ENCODE results near the gene NTM. TPM values are rescaled to one million over a fixed set of nuclear protein-coding genes. Genes with fewer than 3 reads are reported as not detected.

Gene NTM

DNA sequence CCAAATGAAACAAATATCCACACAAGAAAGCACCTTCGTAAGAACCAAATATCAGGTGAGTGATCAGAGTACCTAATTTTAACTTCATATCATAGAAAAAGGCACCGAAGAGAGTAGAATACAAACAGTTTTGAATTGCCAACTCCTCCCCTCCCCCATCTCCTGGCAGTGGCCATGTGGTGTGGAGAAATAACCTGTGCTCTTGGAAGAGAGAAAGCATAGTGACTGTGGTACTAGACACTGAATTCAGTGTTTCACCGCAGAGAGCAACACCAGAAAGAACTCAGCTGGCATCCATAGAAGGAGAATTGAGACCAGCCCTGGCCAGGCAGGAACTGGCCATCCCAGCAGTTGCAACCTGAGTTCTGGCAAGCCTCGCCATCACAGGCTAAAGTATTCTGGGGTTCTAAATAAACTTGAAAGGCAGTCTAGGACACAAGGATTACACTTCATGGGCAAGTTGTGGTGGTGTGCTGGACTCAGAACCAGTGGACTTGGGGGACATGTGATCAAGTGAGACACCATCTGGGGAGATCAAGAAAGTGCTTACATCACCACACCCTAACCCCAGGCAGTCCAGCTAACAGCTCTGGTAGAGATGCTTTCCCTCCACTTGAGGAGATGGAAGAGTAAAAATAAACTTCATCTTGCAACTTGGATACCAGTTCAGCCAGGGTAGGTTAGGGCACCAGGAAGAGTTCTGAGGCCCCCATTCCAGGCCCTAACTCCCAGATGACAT, 1003.2 kb downstream of the NTM start:
- Histone ChIP-seq H3K9ac (ENCODE audit: low read depth, low read length) (no peak overlapping the region), H3K4me3 (ENCODE audit: low read length) (no peak overlapping the region), H3K27me3 (ENCODE audit: control insufficient read depth, insufficient read depth, low read length) (no peaks in the 10 kb centered on the region), H3K4me1 (ENCODE audit: control insufficient read depth, insufficient read depth, low read length) (no peaks in the 10 kb centered on the region), H3K36me3 (ENCODE audit: insufficient read depth, low read length) (no peaks in the 10 kb centered on the region), H3K9me3 (replicated peaks; ENCODE audit: low read length) (no peaks in the 10 kb centered on the region), H3K4me2 (ENCODE audit: low read length) (no peak overlapping the region)

DNA sequence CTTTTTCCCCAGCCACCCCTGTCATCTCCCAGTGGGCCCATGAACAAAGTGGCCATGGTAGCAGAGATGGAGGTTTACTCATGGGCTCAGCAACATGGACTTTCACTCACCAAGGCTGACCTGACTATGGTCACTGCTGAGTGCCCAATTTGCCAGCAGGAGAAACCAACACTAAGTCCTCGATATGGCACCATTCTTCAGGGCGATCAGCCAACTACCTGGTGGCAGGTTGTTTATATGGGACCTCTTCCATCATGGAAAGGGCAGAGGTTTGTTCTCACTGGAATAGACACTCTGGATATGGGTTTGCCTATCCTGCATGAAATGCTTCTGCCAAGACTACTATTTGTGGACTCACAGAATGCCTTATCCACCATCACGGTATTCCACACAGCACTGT, 1009.1 kb downstream of the NTM start:
- H3K9me3 ChIP-seq (replicated peaks; ENCODE audit: low read length), result no peaks in the 10 kb centered on the region
- no peak overlapping the region for H3K9ac ChIP-seq (ENCODE audit: low read depth, low read length)
- no peak overlapping the region for H3K4me3 ChIP-seq (ENCODE audit: low read length)
- H3K36me3 ChIP-seq (ENCODE audit: insufficient read depth, low read length), result no peaks in the 10 kb centered on the region
- no peaks in the 10 kb centered on the region for H3K4me1 ChIP-seq (ENCODE audit: control insufficient read depth, insufficient read depth, low read length)
- no peak overlapping the region for H3K4me2 ChIP-seq (ENCODE audit: low read length)
- H3K27me3 ChIP-seq (ENCODE audit: control insufficient read depth, insufficient read depth, low read length), result no peaks in the 10 kb centered on the region

Small RNAs within 50 kb of the gene (small RNA-seq; reads per million reads assigned to genes)
- not detected for gene RNU6ATAC12P
